Activated B cell treated with CpG ODN at 0.5 μM for 24 hours (primary cell): ENCODE measurements around the gene SYCE1. TPM values are rescaled to one million over a fixed set of nuclear protein-coding genes. Genes with fewer than 3 reads are reported as not detected.
"Not testable (repeated sequence)": the region's sequence is repeated elsewhere in the genome, so short reads cannot be mapped to it uniquely, and the experiment has no call there.

ENCODE experiments used
- ATAC-seq: fragments of 200-7000 bp; cut with Tn5 transposase; one replicate; pipeline ENCODE4 v1.10.0; 2021; ENCODE audit warnings: low read depth, mild to moderate bottlenecking, moderate library complexity
- CTCF ChIA-PET: fragments of 350-600 bp; sonication (Branson Sonifier 250); formaldehyde crosslinking; loops from one replicate; lab custom pipeline; 2021; ENCODE audit warnings: antibody characterized with exemption; lab: Charles Lee
- POLR2A ChIA-PET: fragments of 350-600 bp; sonication (Branson Sonifier 250); formaldehyde crosslinking; loops from one replicate; lab custom pipeline; 2021; ENCODE audit warnings: antibody characterized with exemption; lab: Charles Lee
- DNase-seq: peaks from one replicate; pipeline ENCODE4 v3.0.0; 2022
- H3K27ac Mint-ChIP-seq: one replicate; pipeline ENCODE4 v1.8.0; 2020; ENCODE audit warnings: mixed read lengths
- H3K27me3 Mint-ChIP-seq: one replicate; pipeline ENCODE4 v1.8.0; 2021; ENCODE audit warnings: mixed read lengths
- H3K36me3 Mint-ChIP-seq: one replicate; pipeline ENCODE4 v1.8.0; 2021; ENCODE audit warnings: low read depth, mixed read lengths
- H3K4me1 Mint-ChIP-seq: one replicate; pipeline ENCODE4 v1.8.0; 2021; ENCODE audit warnings: mixed read lengths
- H3K4me3 Mint-ChIP-seq: one replicate; pipeline ENCODE4 v1.8.0; 2020; ENCODE audit warnings: mild to moderate bottlenecking, mixed read lengths
- H3K9me3 Mint-ChIP-seq: one replicate; pipeline ENCODE4 v1.8.0; 2020; ENCODE audit warnings: mixed read lengths
- CTCF ChIP-seq: fragments of 200-600 bp; IDR thresholded peaks from one replicate; pipeline ENCODE4 v1.8.0; 2022; ENCODE audit warnings: antibody characterized with exemption, mild to moderate bottlenecking
- intact Hi-C: fragments of 100-400 bp; cut with micrococcal nuclease; formaldehyde crosslinking; loops from one replicate; pipeline ENCODE4 v1.15.1; 2024
- total RNA-seq: library from RNA; stranded (reverse); gene quantifications from 2 replicates; pipeline ENCODE4 v1.2.3, GENCODE V29; 2022

Gene SYCE1
- total RNA-seq, 1 donor from 2014 or later: not detected

DNA sequence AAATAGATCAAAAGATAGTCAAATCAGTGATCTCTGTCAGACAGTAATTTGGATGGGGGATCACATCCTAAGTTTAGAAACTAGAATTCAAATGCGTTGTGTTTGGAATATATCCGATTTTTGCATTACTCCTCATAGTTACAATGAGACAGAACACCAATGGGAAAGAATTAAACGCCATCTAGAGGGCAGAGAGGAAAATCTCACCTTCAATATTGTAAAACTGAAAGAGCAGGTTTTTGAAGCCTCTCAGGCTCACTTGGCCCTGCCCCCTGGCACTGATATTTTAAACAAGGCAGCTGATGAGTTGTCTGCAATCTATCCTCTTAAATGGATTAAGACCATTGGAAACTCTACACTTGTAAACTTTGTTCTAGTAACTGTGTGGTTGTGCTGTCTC, 43.5 kb upstream of the SYCE1 start:
- intact Hi-C loops: no loop called here

GRCh38 chr10:133603434-133603833, 38.1 kb upstream of the SYCE1 start:
- POLR2A ChIA-PET, H3K9me3 Mint-ChIP-seq, ATAC-seq, CTCF ChIA-PET, H3K4me1 Mint-ChIP-seq, intact Hi-C loops, H3K27ac Mint-ChIP-seq, DNase-seq, H3K36me3 Mint-ChIP-seq, H3K4me3 Mint-ChIP-seq: not testable (repeated sequence)
- peaks cover 52% of the 10 kb centered on the region for H3K27me3 Mint-ChIP-seq

More for the DNA sequence above, 43.5 kb upstream of the SYCE1 start:
- Mint-ChIP-seq H3K36me3 (no peaks in the 10 kb centered on the region), H3K27ac (no peak overlapping the region), H3K9me3 (peaks cover 10% of the 10 kb centered on the region), H3K4me3 (no peak overlapping the region), H3K4me1 (no peaks in the 10 kb centered on the region), H3K27me3 (peaks cover 29% of the 10 kb centered on the region)
- ATAC-seq: no peak
- POLR2A ChIA-PET: no interaction called here
- CTCF ChIA-PET: no interaction called here
- no peak for TF ChIP-seq CTCF
- no peak for DNase-seq

DNA sequence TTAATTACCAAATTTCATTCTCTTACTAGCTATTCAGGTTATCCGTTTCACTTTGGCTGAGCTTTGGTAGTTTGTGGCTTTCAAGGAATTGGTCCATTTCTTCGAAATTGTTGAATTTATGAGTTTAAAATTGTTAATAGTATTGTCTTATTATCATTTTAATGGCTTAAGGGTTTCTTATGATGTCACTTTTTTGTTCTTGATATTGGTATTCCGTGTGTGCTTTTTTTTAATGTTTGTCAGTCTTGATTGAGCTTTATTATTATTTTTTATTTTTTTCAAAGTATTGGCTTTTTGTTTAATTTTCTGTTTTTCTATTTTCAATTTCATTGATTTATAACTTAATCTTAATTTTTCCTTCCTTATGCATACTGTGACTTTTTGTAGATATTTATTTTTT, 35.3 kb upstream of the SYCE1 start:
- intact Hi-C loops: no loop called here
- no peak overlapping the region for H3K27ac Mint-ChIP-seq
- CTCF ChIA-PET: no interaction called here
- H3K4me3 Mint-ChIP-seq: no peak overlapping the region
- H3K4me1 Mint-ChIP-seq: no peaks in the 10 kb centered on the region
- H3K36me3 Mint-ChIP-seq: no peaks in the 10 kb centered on the region
- no peak for TF ChIP-seq CTCF
- ATAC-seq (no peak), DNase-seq (no peak)
- no peaks in the 10 kb centered on the region for H3K9me3 Mint-ChIP-seq
- POLR2A ChIA-PET: no interaction called here
- peaks cover 62% of the 10 kb centered on the region for H3K27me3 Mint-ChIP-seq

DNA sequence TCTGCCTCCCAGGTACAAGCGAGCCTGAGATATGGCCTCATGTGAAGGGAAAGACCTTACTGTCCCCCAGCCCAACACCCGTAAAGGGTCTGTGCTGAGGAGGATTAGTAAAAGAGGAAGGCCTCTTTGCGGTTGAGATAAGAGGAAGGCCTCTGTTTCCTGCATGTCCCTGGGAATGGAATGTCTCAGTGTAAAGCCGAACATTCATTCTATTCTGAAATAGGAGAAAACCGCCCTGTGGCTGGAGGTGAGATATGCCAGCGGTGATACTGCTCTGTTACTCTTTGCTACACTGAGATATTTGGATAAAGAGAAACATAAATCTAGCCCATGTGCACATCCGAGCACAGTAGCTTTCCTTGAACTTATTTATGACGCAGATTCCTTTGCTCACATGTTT, 34.5 kb upstream of the SYCE1 start:
- H3K4me3 Mint-ChIP-seq, H3K36me3 Mint-ChIP-seq, H3K27ac Mint-ChIP-seq, DNase-seq, CTCF ChIA-PET, ATAC-seq, intact Hi-C loops, POLR2A ChIA-PET, H3K9me3 Mint-ChIP-seq, H3K4me1 Mint-ChIP-seq: not testable (repeated sequence)
- peaks cover 63% of the 10 kb centered on the region for H3K27me3 Mint-ChIP-seq

GRCh38 chr10:133592716-133593115, 27.3 kb upstream of the SYCE1 start:
- TF ChIP-seq CTCF: no peak
- ATAC-seq (no peak), DNase-seq (no peak)
- Mint-ChIP-seq H3K4me1 (no peaks in the 10 kb centered on the region), H3K36me3 (no peaks in the 10 kb centered on the region), H3K27ac (no peak overlapping the region), H3K4me3 (no peak overlapping the region), H3K27me3 (peaks cover 29% of the 10 kb centered on the region), H3K9me3 (no peaks in the 10 kb centered on the region)
- ChIA-PET POLR2A (no interaction called here), CTCF (no interaction called here)
- intact Hi-C loops: no loop called here

- H3K27me3 Mint-ChIP-seq: peaks cover 19% of the 10 kb centered on the region
Measured at GRCh38 chr10:133590970-133591359, 25.6 kb upstream of the SYCE1 start.

More at GRCh38 chr10:133590970-133591359, 25.6 kb upstream of the SYCE1 start:
- TF ChIP-seq CTCF: no peak
- Mint-ChIP-seq H3K36me3 (no peaks in the 10 kb centered on the region), H3K4me3 (no peak overlapping the region), H3K27ac (no peak overlapping the region), H3K4me1 (no peaks in the 10 kb centered on the region), H3K9me3 (peaks cover 2% of the 10 kb centered on the region)
- CTCF ChIA-PET: no interaction called here
- intact Hi-C loops: no loop called here
- DNase-seq (no peak), ATAC-seq (no peak)
- POLR2A ChIA-PET: no interaction called here
